ENCODE results near the gene VIT. TPM values are rescaled to one million over a fixed set of nuclear protein-coding genes. Genes with fewer than 3 reads are reported as not detected.

The VIT gene
- polyA plus RNA-seq, 3 donors: not detected

GRCh38 chr2:36857713-36858112, 161.2 kb downstream of the VIT start:
- Histone ChIP-seq H3K4me3 (replicated peaks in 1 of 3; ENCODE audit: low read depth in 2 of 3, low read length in 3 of 3) (no peak overlapping the region), H4K20me1 (ENCODE audit: insufficient read depth, low read length) (no peaks in the 10 kb centered on the region), H3K4me1 (ENCODE audit: control insufficient read depth in 1 of 2, insufficient read depth in 2 of 2, low read length in 2 of 2) (no peaks in the 10 kb centered on the region), H3K4me2 (replicated peaks; ENCODE audit: extremely low read depth, low read length, poor library complexity, severe bottlenecking) (no peak overlapping the region), H3K27ac (ENCODE audit: low read depth in 1 of 2, low read length in 2 of 2) (no peak overlapping the region), H3K27me3 (ENCODE audit: control insufficient read depth in 2 of 2, insufficient read depth in 2 of 2, low read length in 2 of 2) (no peaks in the 10 kb centered on the region), H3K9me3 (replicated peaks in 1 of 2; ENCODE audit: control insufficient read depth in 1 of 2, insufficient read depth in 1 of 2, low read length in 2 of 2) (no peaks in the 10 kb centered on the region), H3K9ac (ENCODE audit: insufficient read depth, low read length, poor library complexity, severe bottlenecking) (no peak overlapping the region), H3K79me2 (ENCODE audit: insufficient read depth, low read length) (no peaks in the 10 kb centered on the region), H2AFZ (ENCODE audit: insufficient read depth, low read depth, low read length, poor library complexity, severe bottlenecking) (no peak overlapping the region), H3K36me3 (replicated peaks in 1 of 2; ENCODE audit: control insufficient read depth in 1 of 2, insufficient read depth in 2 of 2, low read length in 2 of 2) (peaks cover 34 to 80% of the 10 kb centered on the region in 2 donors)
- H3K36me3 Mint-ChIP-seq: peaks cover 58 to 73% of the 10 kb centered on the region in 2 donors
- no peak for TF ChIP-seq CTCF (IDR thresholded peaks at IDR 0.05)
- H3K27ac Mint-ChIP-seq: peak overlapping the region in 1 of 7 donors; percentile 38
- H3K4me1 Mint-ChIP-seq: no peaks in the 10 kb centered on the region
- DNase-seq: no peak
- H3K9me3 Mint-ChIP-seq: no peaks in the 10 kb centered on the region
- peaks cover 0 to 2% (median 2%) of the 10 kb centered on the region in 3 donors for H3K27me3 Mint-ChIP-seq (ENCODE audit: low read depth in 3 of 3)
- WGBS (ENCODE audit: insufficient coverage): 100% methylated on average over 3 of the region's 5 CpGs
- intact Hi-C loops (cut with micrococcal nuclease): no loop called here
- no peak overlapping the region for H3K4me3 Mint-ChIP-seq

- Histone ChIP-seq H3K27ac (ENCODE audit: low read depth in 1 of 2, low read length in 2 of 2) (no peak overlapping the region), H3K4me2 (replicated peaks; ENCODE audit: extremely low read depth, low read length, poor library complexity, severe bottlenecking) (no peak overlapping the region), H3K36me3 (replicated peaks in 1 of 2; ENCODE audit: control insufficient read depth in 1 of 2, insufficient read depth in 2 of 2, low read length in 2 of 2) (peaks cover 30 to 71% of the 10 kb centered on the region in 2 donors), H2AFZ (ENCODE audit: insufficient read depth, low read depth, low read length, poor library complexity, severe bottlenecking) (no peak overlapping the region), H3K4me3 (replicated peaks in 1 of 3; ENCODE audit: low read depth in 2 of 3, low read length in 3 of 3) (no peak overlapping the region), H3K9ac (ENCODE audit: insufficient read depth, low read length, poor library complexity, severe bottlenecking) (no peak overlapping the region), H3K27me3 (ENCODE audit: control insufficient read depth in 2 of 2, insufficient read depth in 2 of 2, low read length in 2 of 2) (no peaks in the 10 kb centered on the region), H3K4me1 (ENCODE audit: control insufficient read depth in 1 of 2, insufficient read depth in 2 of 2, low read length in 2 of 2) (no peaks in the 10 kb centered on the region), H4K20me1 (ENCODE audit: insufficient read depth, low read length) (no peaks in the 10 kb centered on the region), H3K79me2 (ENCODE audit: insufficient read depth, low read length) (no peaks in the 10 kb centered on the region), H3K9me3 (replicated peaks in 1 of 2; ENCODE audit: control insufficient read depth in 1 of 2, insufficient read depth in 1 of 2, low read length in 2 of 2) (no peaks in the 10 kb centered on the region)
- intact Hi-C loops (cut with micrococcal nuclease): no loop called here
- Mint-ChIP-seq H3K4me3 (no peak overlapping the region), H3K36me3 (peaks cover 57 to 74% of the 10 kb centered on the region in 2 donors), H3K27ac (no peak overlapping the region), H3K4me1 (no peaks in the 10 kb centered on the region), H3K27me3 (ENCODE audit: low read depth in 3 of 3) (peaks cover 0 to 2% (median 2%) of the 10 kb centered on the region in 3 donors), H3K9me3 (peaks cover 0 to 2% (median 0%) of the 10 kb centered on the region in 7 donors)
- no peak for DNase-seq
- TF ChIP-seq CTCF (IDR thresholded peaks at IDR 0.05): no peak
Observed at GRCh38 chr2:36858551-36859365, 162.3 kb downstream of the VIT start.
